ENCODE results near the gene SARS1. TPM values are rescaled to one million over a fixed set of nuclear protein-coding genes. Genes with fewer than 3 reads are reported as not detected.

SARS1 gene
- total RNA-seq, 1 experiment from 2014 or later = 129 TPM

DNA sequence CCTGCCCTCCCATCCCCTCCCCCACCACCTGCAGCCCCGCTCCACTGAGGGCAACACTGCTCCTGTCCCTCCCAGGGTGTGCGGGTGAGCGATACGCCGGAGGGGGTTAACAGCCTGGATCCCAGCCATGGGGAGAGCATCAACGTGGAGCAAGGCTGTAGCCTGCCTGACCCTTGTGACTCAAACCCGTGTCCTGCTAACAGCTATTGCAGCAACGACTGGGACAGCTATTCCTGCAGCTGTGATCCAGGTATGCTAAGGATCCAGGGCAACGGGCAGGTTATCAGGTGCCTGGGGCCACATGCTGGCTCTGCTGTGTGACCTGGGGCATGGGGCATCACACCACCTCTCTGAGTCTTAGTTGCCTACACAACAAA lies 50.6 kb downstream of the SARS1 start:
- CTCF ChIA-PET = interaction anchor here (0.7 kb wide), 1 partner anchor 9 kb away, joined by 4 read pairs; no protein-coding TSS in a partner anchor
- no TSS peak for BruUV-seq (replicated peaks)
- Mint-ChIP-seq H3K27me3 (ENCODE audit: unreplicated experiment) (no peaks in the 10 kb centered on the region), H3K4me3 (ENCODE audit: low read depth, unreplicated experiment) (no peak overlapping the region), H3K36me3 (ENCODE audit: insufficient read depth, unreplicated experiment) (peaks cover 7% of the 10 kb centered on the region), H3K9me3 (ENCODE audit: low read depth, unreplicated experiment) (peaks cover 2% of the 10 kb centered on the region), H3K27ac (ENCODE audit: unreplicated experiment) (no peak overlapping the region), H3K4me1 (ENCODE audit: low read depth, unreplicated experiment) (peaks cover 7% of the 10 kb centered on the region)
- DNase-seq = no peak
- intact Hi-C loops (cut with micrococcal nuclease; ENCODE audit: unreplicated experiment) = no loop called here
- TF ChIP-seq, protein P1, sequence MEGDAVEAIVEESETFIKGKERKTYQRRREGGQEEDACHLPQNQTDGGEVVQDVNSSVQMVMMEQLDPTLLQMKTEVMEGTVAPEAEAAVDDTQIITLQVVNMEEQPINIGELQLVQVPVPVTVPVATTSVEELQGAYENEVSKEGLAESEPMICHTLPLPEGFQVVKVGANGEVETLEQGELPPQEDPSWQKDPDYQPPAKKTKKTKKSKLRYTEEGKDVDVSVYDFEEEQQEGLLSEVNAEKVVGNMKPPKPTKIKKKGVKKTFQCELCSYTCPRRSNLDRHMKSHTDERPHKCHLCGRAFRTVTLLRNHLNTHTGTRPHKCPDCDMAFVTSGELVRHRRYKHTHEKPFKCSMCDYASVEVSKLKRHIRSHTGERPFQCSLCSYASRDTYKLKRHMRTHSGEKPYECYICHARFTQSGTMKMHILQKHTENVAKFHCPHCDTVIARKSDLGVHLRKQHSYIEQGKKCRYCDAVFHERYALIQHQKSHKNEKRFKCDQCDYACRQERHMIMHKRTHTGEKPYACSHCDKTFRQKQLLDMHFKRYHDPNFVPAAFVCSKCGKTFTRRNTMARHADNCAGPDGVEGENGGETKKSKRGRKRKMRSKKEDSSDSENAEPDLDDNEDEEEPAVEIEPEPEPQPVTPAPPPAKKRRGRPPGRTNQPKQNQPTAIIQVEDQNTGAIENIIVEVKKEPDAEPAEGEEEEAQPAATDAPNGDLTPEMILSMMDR (IDR thresholded peaks at IDR 0.05; ENCODE audit: unreplicated experiment) = no peak

DNA sequence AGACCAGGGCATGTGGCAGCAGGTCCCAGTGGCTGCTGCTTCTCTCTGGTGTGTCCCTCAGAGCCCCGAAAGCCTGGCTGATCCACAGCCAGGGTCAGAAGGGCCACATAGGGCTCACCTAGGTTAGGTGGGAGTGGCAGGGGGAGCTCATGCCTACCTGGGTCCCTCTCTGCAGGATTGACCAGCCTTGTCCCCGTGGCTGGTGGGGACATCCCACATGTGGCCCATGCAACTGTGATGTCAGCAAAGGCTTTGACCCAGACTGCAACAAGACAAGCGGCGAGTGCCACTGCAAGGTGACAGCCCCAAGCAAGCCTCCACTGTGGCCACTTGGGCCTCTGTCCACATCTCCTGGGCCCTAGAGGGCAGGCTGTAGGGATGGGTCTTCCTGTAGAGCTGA lies 51.3 kb downstream of the SARS1 start:
- no peak overlapping the region for H3K4me3 Mint-ChIP-seq (ENCODE audit: low read depth, unreplicated experiment)
- intact Hi-C loops (cut with micrococcal nuclease; ENCODE audit: unreplicated experiment) = no loop called here
- no TSS peak for BruUV-seq (replicated peaks)
- DNase-seq = no peak
- CTCF ChIA-PET = no interaction called here
- peaks cover 7% of the 10 kb centered on the region for H3K36me3 Mint-ChIP-seq (ENCODE audit: insufficient read depth, unreplicated experiment)
- no peak overlapping the region for H3K27ac Mint-ChIP-seq (ENCODE audit: unreplicated experiment)
- H3K27me3 Mint-ChIP-seq (ENCODE audit: unreplicated experiment) = no peaks in the 10 kb centered on the region
- peaks cover 2% of the 10 kb centered on the region for H3K9me3 Mint-ChIP-seq (ENCODE audit: low read depth, unreplicated experiment)
- TF ChIP-seq, protein P1 (IDR thresholded peaks at IDR 0.05; ENCODE audit: unreplicated experiment) = no peak
- peaks cover 7% of the 10 kb centered on the region for H3K4me1 Mint-ChIP-seq (ENCODE audit: low read depth, unreplicated experiment)

DNA sequence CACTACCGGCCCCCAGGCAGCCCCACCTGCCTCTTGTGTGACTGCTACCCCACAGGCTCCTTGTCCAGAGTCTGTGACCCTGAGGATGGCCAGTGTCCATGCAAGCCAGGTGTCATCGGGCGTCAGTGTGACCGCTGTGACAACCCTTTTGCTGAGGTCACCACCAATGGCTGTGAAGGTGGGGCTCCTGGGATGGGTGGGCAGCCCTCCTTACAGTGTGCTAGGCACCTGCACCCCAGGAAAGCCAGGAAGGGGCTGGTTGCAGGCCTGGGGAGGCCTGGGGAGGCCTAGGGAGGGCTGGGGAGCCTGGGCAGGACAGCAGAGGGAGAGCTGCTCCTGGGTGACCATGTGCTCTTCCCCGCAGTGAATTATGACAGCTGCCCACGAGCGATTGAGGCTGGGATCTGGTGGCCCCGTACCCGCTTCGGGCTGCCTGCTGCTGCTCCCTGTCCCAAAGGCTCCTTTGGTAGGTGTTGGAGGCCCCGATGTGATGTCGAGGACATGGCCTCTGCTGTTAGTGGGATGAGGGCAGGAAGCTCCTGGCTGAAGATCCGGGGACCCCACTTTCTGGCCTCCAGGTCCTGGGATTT lies 52.1 kb downstream of the SARS1 start:
- H3K36me3 Mint-ChIP-seq (ENCODE audit: insufficient read depth, unreplicated experiment) = peaks cover 7% of the 10 kb centered on the region
- H3K4me3 Mint-ChIP-seq (ENCODE audit: low read depth, unreplicated experiment) = no peak overlapping the region
- intact Hi-C loops (cut with micrococcal nuclease; ENCODE audit: unreplicated experiment) = no loop called here
- no peak for DNase-seq
- peaks cover 7% of the 10 kb centered on the region for H3K4me1 Mint-ChIP-seq (ENCODE audit: low read depth, unreplicated experiment)
- H3K9me3 Mint-ChIP-seq (ENCODE audit: low read depth, unreplicated experiment) = peaks cover 2% of the 10 kb centered on the region
- no TSS peak for BruUV-seq (replicated peaks)
- H3K27me3 Mint-ChIP-seq (ENCODE audit: unreplicated experiment) = no peaks in the 10 kb centered on the region
- H3K27ac Mint-ChIP-seq (ENCODE audit: unreplicated experiment) = no peak overlapping the region
- CTCF ChIA-PET = no interaction called here
- TF ChIP-seq, protein P1 (IDR thresholded peaks at IDR 0.05; ENCODE audit: unreplicated experiment) = no peak

DNA sequence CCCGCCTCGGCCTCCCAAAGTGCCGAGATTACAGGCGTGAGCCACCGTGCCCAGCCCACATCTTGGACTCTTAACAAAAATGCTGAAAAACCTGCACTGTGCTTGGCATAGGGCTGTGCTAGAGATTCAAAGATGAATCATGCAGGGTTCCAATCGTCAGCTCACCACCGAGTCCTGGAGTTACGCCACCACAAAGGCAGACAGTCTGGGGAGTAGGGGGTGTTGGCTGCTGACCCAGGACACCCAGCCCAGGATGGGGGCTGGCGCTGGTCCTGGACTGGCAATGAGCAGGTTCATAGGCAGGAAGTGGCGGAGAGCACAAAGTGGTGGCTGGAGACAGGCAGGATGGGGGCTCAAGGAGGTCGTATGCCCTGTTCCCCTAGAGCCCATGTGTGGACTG lies 53.2 kb downstream of the SARS1 start:
- DNase-seq = no peak

More for the DNA sequence above, 53.2 kb downstream of the SARS1 start:
- intact Hi-C loops (cut with micrococcal nuclease; ENCODE audit: unreplicated experiment) = no loop called here
- H3K4me3 Mint-ChIP-seq (ENCODE audit: low read depth, unreplicated experiment) = no peak overlapping the region
- no peaks in the 10 kb centered on the region for H3K27me3 Mint-ChIP-seq (ENCODE audit: unreplicated experiment)
- H3K27ac Mint-ChIP-seq (ENCODE audit: unreplicated experiment) = no peak overlapping the region
- H3K36me3 Mint-ChIP-seq (ENCODE audit: insufficient read depth, unreplicated experiment) = peaks cover 7% of the 10 kb centered on the region
- no TSS peak for BruUV-seq (replicated peaks)
- CTCF ChIA-PET = interaction anchor here (0.7 to 1.1 kb wide), 2 partner anchors 16 to 56 kb away, joined by 4 read pairs; partner anchors contain the start of gene PSRC1
- peaks cover 7% of the 10 kb centered on the region for H3K4me1 Mint-ChIP-seq (ENCODE audit: low read depth, unreplicated experiment)
- TF ChIP-seq, protein P1 (IDR thresholded peaks at IDR 0.05; ENCODE audit: unreplicated experiment) = no peak
- peaks cover 2% of the 10 kb centered on the region for H3K9me3 Mint-ChIP-seq (ENCODE audit: low read depth, unreplicated experiment)
